Activated T-helper 1 cell treated with anti-CD3 and anti-CD28 coated beads, Interleukin-12 subunit alpha, Interleukin-12 subunit beta, Interleukin-2, Interleukin-4 antibody, amounts not matched to agents 30 ng/mL and 10 ng/mL and 1 ng/mL, durations not matched to agents 14 hours and 24 hours and 36 hours (primary cell): ENCODE measurements around the gene TRABD2A. TPM values are rescaled to one million over a fixed set of nuclear protein-coding genes. Genes with fewer than 3 reads are reported as not detected.
"Not testable (repeated sequence)": the region's sequence is repeated elsewhere in the genome, so short reads cannot be mapped to it uniquely, and the experiment has no call there.

Experiments
- DNase-seq: peaks from one replicate; pipeline ENCODE4 v3.0.0; 2021; ENCODE audit warnings: low spot score
- H3K27ac Mint-ChIP-seq: one replicate; pipeline ENCODE4 v1.8.0; 2021; ENCODE audit warnings: mild to moderate bottlenecking, mixed read lengths
- H3K27me3 Mint-ChIP-seq: one replicate; pipeline ENCODE4 v1.8.0; 2022; ENCODE audit warnings: mild to moderate bottlenecking, moderate library complexity, mixed read lengths; ENCODE audit not compliant: insufficient read depth
- H3K36me3 Mint-ChIP-seq: one replicate; pipeline ENCODE4 v1.8.0; 2021; ENCODE audit warnings: low read depth, mixed read lengths
- H3K4me1 Mint-ChIP-seq: one replicate; pipeline ENCODE4 v1.8.0; 2021; ENCODE audit warnings: low read depth, mixed read lengths
- H3K4me3 Mint-ChIP-seq: one replicate; pipeline ENCODE4 v1.8.0; 2021; ENCODE audit warnings: mild to moderate bottlenecking, moderate library complexity, mixed read lengths
- H3K9me3 Mint-ChIP-seq: one replicate; pipeline ENCODE4 v1.8.0; 2021; ENCODE audit warnings: mixed read lengths
- intact Hi-C: fragments of 100-400 bp; cut with micrococcal nuclease; formaldehyde crosslinking; loops from one replicate; pipeline ENCODE4 v1.15.1; 2024
- total RNA-seq: library from RNA; stranded (reverse); gene quantifications from 2 replicates; pipeline ENCODE4 v1.2.3, GENCODE V29; 2022

The TRABD2A gene
- total RNA-seq, 1 donor from 2014 or later, result 62.1 TPM

DNA sequence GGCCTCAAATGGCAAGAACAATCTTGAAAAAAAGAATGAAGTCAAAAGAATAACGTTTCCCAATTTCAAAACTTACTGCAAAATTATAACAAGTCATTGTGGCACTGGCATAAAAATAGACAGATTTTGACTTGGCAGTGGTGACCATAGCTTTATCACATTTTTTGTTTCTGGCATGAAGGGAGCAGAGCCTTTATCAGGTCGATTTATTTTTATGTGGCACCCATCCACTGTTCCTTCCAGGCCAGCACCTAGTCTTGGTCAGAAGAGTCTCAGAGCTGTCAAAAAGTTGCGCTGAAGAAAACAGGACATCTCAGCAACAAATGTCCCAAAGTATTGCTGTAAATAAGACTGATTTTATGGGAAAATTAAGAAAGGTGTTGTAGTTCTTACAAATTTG, 92.4 kb downstream of the TRABD2A start:
- Mint-ChIP-seq H3K9me3 (peaks cover 17% of the 10 kb centered on the region), H3K4me3 (no peak overlapping the region), H3K36me3 (peaks cover 16% of the 10 kb centered on the region), H3K4me1 (peaks cover 19% of the 10 kb centered on the region), H3K27me3 (no peaks in the 10 kb centered on the region), H3K27ac (no peak overlapping the region)
- intact Hi-C loops, result no loop called here
- DNase-seq, result no peak

DNA sequence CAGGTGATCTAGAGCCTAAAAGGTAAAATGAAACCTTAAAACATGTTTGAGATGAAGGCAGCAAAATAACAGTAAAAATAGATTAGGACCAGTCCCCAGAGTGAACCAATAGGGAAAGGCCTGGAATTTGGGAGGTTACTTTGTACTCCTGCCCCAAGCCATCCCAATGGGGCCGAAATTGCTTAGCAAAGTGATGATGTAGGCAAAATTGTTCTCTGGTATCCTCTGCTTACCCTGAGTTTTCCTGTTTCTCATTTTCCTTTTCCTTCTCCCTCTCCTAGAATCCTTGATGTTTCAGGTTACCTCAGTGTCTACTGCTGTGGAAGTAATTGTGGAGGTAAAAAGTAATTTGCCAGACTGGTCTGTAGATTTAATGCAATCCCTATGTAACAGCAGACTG, 92.9 kb downstream of the TRABD2A start:
- Mint-ChIP-seq H3K27me3 (no peaks in the 10 kb centered on the region), H3K4me1 (peaks cover 24% of the 10 kb centered on the region), H3K9me3 (peaks cover 13% of the 10 kb centered on the region), H3K36me3 (peaks cover 13% of the 10 kb centered on the region), H3K27ac (no peak overlapping the region), H3K4me3 (no peak overlapping the region)
- DNase-seq, result no peak
- intact Hi-C loops, result no loop called here

DNA sequence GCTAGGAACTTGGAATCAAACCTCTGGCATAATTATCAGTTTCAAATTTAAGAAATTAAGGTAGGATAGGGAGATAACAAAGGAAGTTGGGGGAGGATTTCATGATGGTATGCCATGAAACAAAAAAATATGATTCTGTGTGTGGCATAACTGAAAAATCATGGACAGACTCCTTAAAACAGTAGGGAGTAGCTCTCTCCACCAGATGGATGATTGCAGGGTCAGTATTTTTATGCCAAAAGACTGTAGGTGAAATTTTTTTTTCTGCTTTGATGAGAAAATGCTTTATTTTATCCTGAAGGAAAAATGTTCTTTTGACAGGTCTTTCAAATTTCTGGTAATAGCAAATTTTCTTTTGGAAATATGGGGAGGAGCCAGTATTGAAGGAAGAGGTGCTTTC, 94.3 kb downstream of the TRABD2A start:
- DNase-seq, result no peak
- H3K4me1 Mint-ChIP-seq, result peaks cover 38% of the 10 kb centered on the region
- H3K36me3 Mint-ChIP-seq, result peaks cover 12% of the 10 kb centered on the region
- H3K27me3 Mint-ChIP-seq, result no peaks in the 10 kb centered on the region
- no peak overlapping the region for H3K4me3 Mint-ChIP-seq
- H3K9me3 Mint-ChIP-seq, result no peaks in the 10 kb centered on the region
- H3K27ac Mint-ChIP-seq, result no peak overlapping the region
- intact Hi-C loops, result no loop called here

DNA sequence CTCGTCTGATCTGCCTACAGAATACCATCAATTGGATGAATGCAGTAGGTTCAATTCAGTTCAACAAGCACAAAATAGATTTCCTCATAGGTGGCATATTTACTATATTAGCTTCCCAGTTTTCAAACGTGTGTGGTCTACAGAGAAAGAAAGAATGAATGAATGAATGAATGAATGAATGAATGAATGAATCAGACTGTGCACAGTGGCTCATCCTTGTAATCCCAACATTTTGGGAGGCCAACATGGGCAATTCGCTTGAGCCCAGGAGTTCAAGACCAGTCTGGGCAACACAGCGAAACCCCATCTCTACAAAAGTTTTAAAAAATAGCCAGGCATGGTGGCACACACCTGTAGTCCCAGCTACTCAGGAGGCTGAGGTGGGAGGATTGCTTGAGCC, 94.9 kb downstream of the TRABD2A start:
- no peak for DNase-seq
- H3K36me3 Mint-ChIP-seq, result peaks cover 12% of the 10 kb centered on the region
- H3K27me3 Mint-ChIP-seq, result no peaks in the 10 kb centered on the region
- peaks cover 44% of the 10 kb centered on the region for H3K4me1 Mint-ChIP-seq
- no peak overlapping the region for H3K4me3 Mint-ChIP-seq
- H3K27ac Mint-ChIP-seq, result no peak overlapping the region
- intact Hi-C loops, result no loop called here
- H3K9me3 Mint-ChIP-seq, result peaks cover 2% of the 10 kb centered on the region

DNA sequence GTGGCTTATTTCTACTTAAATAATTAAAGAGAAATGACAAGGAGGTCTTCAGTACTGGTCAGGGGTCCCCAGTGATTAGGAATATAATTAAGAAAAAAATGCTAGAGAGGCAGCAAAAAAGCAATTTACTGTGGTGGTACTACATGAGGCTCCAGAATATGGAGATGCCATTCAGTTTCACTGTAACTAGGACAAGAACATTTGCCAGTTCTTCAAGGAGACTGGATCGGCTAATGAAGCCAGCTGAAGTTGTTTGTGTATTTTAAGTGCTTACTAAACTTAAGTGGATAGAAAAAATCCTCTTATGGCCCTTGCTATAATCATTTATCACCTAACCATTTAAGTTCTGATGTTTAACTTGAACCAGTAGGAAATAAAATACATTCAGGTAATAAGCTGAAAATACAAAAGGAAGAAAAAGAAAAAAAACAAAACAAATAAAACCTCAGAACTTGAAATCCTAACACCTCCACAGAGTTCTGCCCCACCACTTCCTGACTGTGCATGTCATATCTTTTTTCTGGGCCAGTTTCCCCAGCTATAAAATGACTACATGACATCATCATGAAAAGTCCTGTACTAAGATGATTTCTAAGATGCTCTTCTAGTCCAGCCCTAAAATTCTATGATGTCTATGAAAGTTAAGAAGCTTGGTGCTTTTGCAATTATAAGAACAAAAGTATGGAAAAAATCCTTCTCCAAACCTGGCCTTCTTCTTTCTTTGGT, 98.0 kb downstream of the TRABD2A start:
- Mint-ChIP-seq H3K36me3 (peaks cover 11% of the 10 kb centered on the region), H3K4me3 (peak overlapping the region; percentile 69), H3K4me1 (peaks cover 69% of the 10 kb centered on the region), H3K27ac (peak overlapping the region; percentile 85), H3K9me3 (peaks cover 24% of the 10 kb centered on the region), H3K27me3 (no peaks in the 10 kb centered on the region)
- peak; percentile 35 for DNase-seq
- intact Hi-C loops, result loop anchor here (1.0 to 2.0 kb wide), 6 partner anchors 14 to 266 kb away; partner anchors contain the start of gene DNAH6

DNA sequence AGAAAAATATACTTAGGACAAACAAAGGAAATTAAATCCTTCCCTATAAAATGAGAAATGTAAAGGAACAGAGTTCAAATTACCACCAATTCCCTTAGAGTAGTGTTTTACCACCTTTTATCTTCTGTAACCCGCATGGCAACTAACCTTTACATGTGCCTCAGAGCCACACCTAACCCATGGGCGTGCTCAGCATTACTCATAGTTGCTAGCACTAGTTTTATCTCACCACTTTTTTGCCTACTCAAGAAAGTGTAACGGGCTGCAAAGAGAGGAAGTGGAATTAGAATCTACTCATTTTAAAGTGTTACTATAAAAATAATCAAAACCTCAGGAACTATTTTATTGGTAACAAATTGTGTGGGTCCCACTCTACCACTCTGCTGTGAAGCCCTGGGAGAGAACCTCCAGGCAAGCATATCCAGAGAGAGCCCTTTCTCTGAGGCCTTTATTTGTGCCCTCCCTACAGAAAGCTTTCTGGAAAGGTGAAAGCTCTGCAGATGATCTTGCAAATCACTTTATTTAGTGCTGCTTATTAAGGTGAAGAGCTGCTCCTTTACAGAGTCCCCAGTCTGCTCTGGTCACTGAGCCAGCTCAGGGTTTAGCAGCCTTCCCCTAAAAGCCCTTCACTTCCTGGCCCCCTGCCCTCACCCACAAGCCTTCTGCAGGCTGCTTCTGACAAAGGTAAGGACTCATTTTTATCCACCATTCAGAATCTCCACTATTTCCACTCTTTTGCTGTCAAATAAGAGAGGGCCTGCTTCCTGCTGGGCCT, 98.8 kb downstream of the TRABD2A start:
- peak overlapping the region; percentile 85 for H3K27ac Mint-ChIP-seq
- peak; percentile 44 for DNase-seq
- H3K27me3 Mint-ChIP-seq, result no peaks in the 10 kb centered on the region
- H3K9me3 Mint-ChIP-seq, result peaks cover 29% of the 10 kb centered on the region
- peaks cover 10% of the 10 kb centered on the region for H3K36me3 Mint-ChIP-seq
- H3K4me3 Mint-ChIP-seq, result no peak overlapping the region
- intact Hi-C loops, result loop anchor here (1.0 to 2.0 kb wide), 5 partner anchors 15 to 265 kb away; partner anchors contain the start of gene DNAH6
- H3K4me1 Mint-ChIP-seq, result peaks cover 69% of the 10 kb centered on the region

DNA sequence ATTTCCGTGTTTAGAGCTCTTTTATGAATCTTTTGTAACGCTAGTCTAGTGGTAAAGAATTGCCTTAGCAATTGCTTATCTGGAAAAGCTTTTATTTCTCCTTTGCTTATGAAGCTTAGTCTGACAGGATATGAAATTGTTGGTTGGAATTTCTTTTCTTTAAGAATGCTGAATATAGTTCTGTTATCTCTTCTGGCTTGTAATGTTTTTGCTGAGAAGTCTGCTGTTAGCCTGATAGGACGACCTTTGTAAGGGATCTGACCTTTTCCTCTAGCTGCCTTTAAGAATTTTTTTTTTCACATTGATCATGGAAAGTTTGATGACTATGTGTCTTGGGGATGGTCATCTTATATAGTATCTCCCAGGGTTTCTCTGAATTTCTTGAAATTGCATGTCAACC, 101.1 kb downstream of the TRABD2A start:
- Mint-ChIP-seq H3K9me3 (peaks cover 50% of the 10 kb centered on the region), H3K4me3 (no peak overlapping the region), H3K27ac (peak overlapping the region; percentile 41), H3K27me3 (no peaks in the 10 kb centered on the region), H3K4me1 (peaks cover 63% of the 10 kb centered on the region), H3K36me3 (peaks cover 7% of the 10 kb centered on the region)
- intact Hi-C loops, result no loop called here
- DNase-seq, result no peak

DNA sequence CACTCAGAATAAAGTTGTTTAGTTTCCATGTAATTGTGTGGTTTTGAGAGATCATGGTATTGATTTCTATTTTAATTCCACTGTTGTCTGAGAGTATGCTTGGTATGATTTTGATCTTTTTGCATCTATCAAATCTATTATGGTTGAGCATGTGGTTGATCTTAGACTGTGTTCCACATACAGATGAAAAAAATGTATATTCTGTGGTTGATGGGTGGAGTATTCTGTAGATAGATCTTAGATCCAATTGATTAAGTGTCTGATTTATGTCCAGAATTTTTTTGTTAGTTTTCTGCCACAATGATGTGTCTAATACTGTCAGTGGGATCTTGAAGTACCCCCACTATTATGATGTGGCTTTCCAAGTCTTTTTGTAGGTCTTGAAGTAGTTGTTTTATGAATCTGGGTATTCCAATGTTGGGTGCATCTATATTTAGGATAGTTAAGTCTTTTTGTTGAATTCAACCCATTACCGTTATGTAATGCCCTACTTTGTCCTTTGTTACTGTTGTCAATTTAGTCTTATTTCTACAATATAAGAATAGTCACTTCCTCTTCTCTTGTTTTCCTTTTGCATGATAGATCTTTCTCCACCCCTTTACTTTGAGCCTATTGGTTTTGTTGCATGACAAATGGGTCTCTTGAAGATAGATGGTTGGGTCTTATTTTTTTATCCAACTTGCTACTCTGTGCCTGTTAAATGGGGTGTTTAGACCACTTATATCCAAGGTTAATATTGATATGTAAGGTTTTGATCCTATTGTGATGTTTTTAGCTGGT, 101.8 kb downstream of the TRABD2A start:
- Mint-ChIP-seq H3K36me3 (peaks cover 8% of the 10 kb centered on the region), H3K27ac (peak overlapping the region; percentile 41), H3K4me3 (no peak overlapping the region), H3K4me1 (peaks cover 57% of the 10 kb centered on the region), H3K27me3 (no peaks in the 10 kb centered on the region), H3K9me3 (peaks cover 56% of the 10 kb centered on the region)
- DNase-seq, result no peak
- intact Hi-C loops, result no loop called here

DNA sequence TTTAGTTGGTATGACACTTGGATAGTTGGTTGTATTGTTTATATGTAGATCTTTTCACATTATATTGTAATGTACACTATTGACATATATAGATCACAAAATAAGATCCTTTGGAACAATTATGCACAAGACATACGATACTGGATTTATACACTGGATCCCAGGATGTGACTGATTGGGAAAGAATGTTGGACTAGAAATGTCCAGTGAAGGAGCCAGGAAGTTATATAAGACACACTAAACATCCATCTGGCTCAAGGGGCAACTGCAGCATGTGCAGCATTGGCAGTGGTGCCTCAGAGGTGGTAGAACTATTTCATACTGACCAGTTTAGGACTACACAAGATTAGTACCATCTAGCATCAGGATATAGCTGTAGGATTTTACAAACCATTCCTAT, 104.9 kb downstream of the TRABD2A start:
- no peak overlapping the region for H3K27ac Mint-ChIP-seq
- peaks cover 26% of the 10 kb centered on the region for H3K4me1 Mint-ChIP-seq
- peaks cover 7% of the 10 kb centered on the region for H3K36me3 Mint-ChIP-seq
- DNase-seq, result no peak
- no peaks in the 10 kb centered on the region for H3K27me3 Mint-ChIP-seq
- H3K4me3 Mint-ChIP-seq, result no peak overlapping the region
- intact Hi-C loops, result no loop called here
- H3K9me3 Mint-ChIP-seq, result peaks cover 74% of the 10 kb centered on the region

DNA sequence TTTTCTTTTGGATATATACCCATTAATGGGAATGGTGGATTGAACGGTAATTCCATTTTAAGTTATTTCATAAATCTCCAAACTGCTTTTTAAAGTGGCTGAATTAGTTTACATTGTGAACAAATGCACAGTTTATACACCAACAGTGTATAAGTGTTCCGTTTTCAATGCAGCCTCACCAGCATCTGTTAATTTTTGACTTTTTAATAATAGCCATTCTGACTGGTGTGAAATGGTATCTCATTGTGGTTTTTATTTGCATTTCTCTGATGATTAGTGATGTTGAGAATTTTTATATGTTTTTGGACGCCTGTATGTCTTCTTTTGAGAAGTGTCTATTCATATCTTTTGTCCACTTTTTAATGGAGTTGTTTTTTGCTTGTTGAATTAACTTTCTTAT, 107.3 kb downstream of the TRABD2A start:
- H3K27ac Mint-ChIP-seq, H3K4me1 Mint-ChIP-seq, DNase-seq, H3K4me3 Mint-ChIP-seq, H3K36me3 Mint-ChIP-seq, intact Hi-C loops, H3K27me3 Mint-ChIP-seq: not testable (repeated sequence)
- H3K9me3 Mint-ChIP-seq, result peaks cover 52% of the 10 kb centered on the region
